Liver (tissue), 9 donors: Measurements from ENCODE around the gene ARHGAP40. TPM values are rescaled to one million over a fixed set of nuclear protein-coding genes. Genes with fewer than 3 reads are reported as not detected.

Experiments used
- DNase-seq: peaks from one replicate; pipeline ENCODE4 v3.0.0-alpha.2; 2017; ENCODE audit warnings: low spot score
- H3K27ac ChIP-seq, 2 donors: one replicate each; pipeline ENCODE4 v1.7.0; 2013; ENCODE audit warnings: inconsistent platforms in 2 of 2, low read length in 2 of 2, control low read depth in 1 of 2, low read depth in 1 of 2, mild to moderate bottlenecking in 1 of 2
- H3K27me3 ChIP-seq, 4 donors: one replicate each; pipeline versions ENCODE4 v1.6.1 to v1.7.0; 2013; ENCODE audit warnings: low read length in 3 of 4, inconsistent platforms in 1 of 4, mild to moderate bottlenecking in 1 of 4, moderate library complexity in 1 of 4; ENCODE audit not compliant: control insufficient read depth in 4 of 4, insufficient read depth in 4 of 4
- H3K36me3 ChIP-seq, 4 donors: one replicate each; pipeline versions ENCODE4 v1.6.1 to v1.7.0; 2013; ENCODE audit warnings: low read length in 3 of 4, mild to moderate bottlenecking in 3 of 4, low read depth in 1 of 4, moderate library complexity in 1 of 4; ENCODE audit not compliant: control insufficient read depth in 4 of 4, insufficient read depth in 3 of 4
- H3K4me1 ChIP-seq, 4 donors: one replicate each; pipeline versions ENCODE4 v1.6.1 to v1.7.0; 2013; ENCODE audit warnings: low read length in 3 of 4, mild to moderate bottlenecking in 3 of 4, moderate library complexity in 1 of 4; ENCODE audit not compliant: control insufficient read depth in 4 of 4, insufficient read depth in 4 of 4
- H3K4me3 ChIP-seq, 3 donors: one replicate each; pipeline versions ENCODE4 v1.6.1 to v1.7.0; 2013; ENCODE audit warnings: low read length in 3 of 3, control low read depth in 1 of 3, low read depth in 1 of 3, mild to moderate bottlenecking in 1 of 3
- H3K9ac ChIP-seq, 2 donors: one replicate each; pipeline ENCODE4 v1.7.0; 2013; ENCODE audit warnings: low read length in 2 of 2, mild to moderate bottlenecking in 2 of 2, moderate library complexity in 2 of 2, control low read depth in 1 of 2, low read depth in 1 of 2
- H3K9me3 ChIP-seq, 4 donors: one replicate each; pipeline versions ENCODE4 v1.6.1 to v1.7.0; 2013; ENCODE audit warnings: low read length in 3 of 4; ENCODE audit not compliant: control insufficient read depth in 4 of 4
- ATF3 ChIP-seq: IDR thresholded peaks from 2 replicates; pipeline ENCODE4 v1.6.1; 2016; ENCODE audit warnings: antibody characterized with exemption
- EGR1 ChIP-seq, 2 donors: IDR thresholded peaks; 2 replicates each; pipeline ENCODE4 v1.6.1; 2016 to 2018; ENCODE audit warnings: antibody characterized with exemption in 2 of 2, low read depth in 2 of 2
- FOXA1 ChIP-seq: IDR thresholded peaks from 2 replicates; pipeline ENCODE4 v1.6.1; 2016; ENCODE audit warnings: antibody characterized with exemption
- FOXA2 ChIP-seq: IDR thresholded peaks from 2 replicates; pipeline ENCODE4 v1.6.1; 2016; ENCODE audit warnings: antibody characterized with exemption
- GABPA ChIP-seq, 2 donors: IDR thresholded peaks in 1 of 2; conservative IDR thresholded peaks in 1 of 2; 2 replicates each; pipeline ENCODE4 v1.6.1; 2016; ENCODE audit warnings: antibody characterized with exemption in 2 of 2, mild to moderate bottlenecking in 1 of 2, moderate library complexity in 1 of 2
- HNF4A ChIP-seq, 2 donors: conservative IDR thresholded peaks; 2 replicates each; pipeline ENCODE4 v1.6.1; 2016; ENCODE audit warnings: antibody characterized with exemption in 2 of 2, mild to moderate bottlenecking in 2 of 2
- HNF4G ChIP-seq: IDR thresholded peaks from 2 replicates; pipeline ENCODE4 v1.6.1; 2016; ENCODE audit warnings: antibody characterized with exemption
- JUND ChIP-seq, 2 donors: IDR thresholded peaks; 2 replicates each; pipeline ENCODE4 v1.6.1; 2016; ENCODE audit warnings: antibody characterized with exemption in 2 of 2
- MAX ChIP-seq: IDR thresholded peaks from 2 replicates; pipeline ENCODE4 v1.6.1; 2016; ENCODE audit warnings: antibody characterized with exemption
- NR2F2 ChIP-seq: IDR thresholded peaks from 2 replicates; pipeline ENCODE4 v1.6.1; 2016; ENCODE audit warnings: antibody characterized with exemption
- RAD21 ChIP-seq, 2 donors: IDR thresholded peaks; 2 replicates each; pipeline ENCODE4 v1.6.1; 2016; ENCODE audit warnings: antibody characterized with exemption in 2 of 2, mild to moderate bottlenecking in 2 of 2
- RXRA ChIP-seq, 2 donors: IDR thresholded peaks; 2 replicates each; pipeline ENCODE4 v1.6.1; 2017 to 2018; ENCODE audit warnings: antibody characterized with exemption in 2 of 2, mild to moderate bottlenecking in 1 of 2
- SP1 ChIP-seq: IDR thresholded peaks from 2 replicates; pipeline ENCODE4 v1.6.1; 2018; ENCODE audit warnings: antibody characterized with exemption, mild to moderate bottlenecking
- TAF1 ChIP-seq: conservative IDR thresholded peaks from 2 replicates; pipeline ENCODE4 v1.6.1; 2016; ENCODE audit warnings: antibody characterized with exemption, mild to moderate bottlenecking
- YY1 ChIP-seq: IDR thresholded peaks from 2 replicates; pipeline ENCODE4 v1.6.1; 2016; ENCODE audit warnings: antibody characterized with exemption, mild to moderate bottlenecking
- ZBTB33 ChIP-seq: IDR thresholded peaks from 2 replicates; pipeline ENCODE4 v1.6.1; 2016; ENCODE audit warnings: antibody characterized with exemption
- WGBS: extraction: QIAGEN DNeasy Blood & Tissue Kit; methylation state at CpG from one replicate; pipeline ENCODE4 v1.1.7; 2013; 5-methylcytosine and 5-hydroxymethylcytosine counted together
- polyA plus RNA-seq, 2 donors: library from polyadenylated mRNA; stranded (reverse) in 1 of 2; unstranded in 1 of 2; fragments of 200-250 nt in 1 of 2; fragments of >200 nt in 1 of 2; fragmentation: Nextera tagmentation in 1 of 2; extraction: Ambion mirVana in 1 of 2; gene quantifications; one replicate each; pipeline versions ENCODE4 v1.2.1 to v1.2.3, GENCODE V29; 2013 to 2015
- total RNA-seq, 2 donors: library from RNA; depleted of rRNA; stranded (reverse); fragments of >200 nt; gene quantifications; one replicate each; pipeline ENCODE4 v1.2.3, GENCODE V29; 2014
- TF ChIP-seq, protein P1 (sequence below): IDR thresholded peaks from 2 replicates; pipeline ENCODE4 v1.6.1; 2016; ENCODE audit warnings: antibody characterized with exemption, mild to moderate bottlenecking
- TF ChIP-seq, protein P2 (sequence below): fragments of 150-350 bp; IDR thresholded peaks from 2 replicates; pipeline ENCODE4 v1.5.1; 2017; ENCODE audit warnings: improper control_type of control experiment, low read depth, low read length; ENCODE audit not compliant: missing input control
- donor health status: healthy.
- donor health status: healthy.
- donor health status: healthy.
- donor health status: healthy.
- donor health status: healthy.

ARHGAP40 gene
- total and polyA plus RNA-seq, 4 donors, result 0.08 TPM; not detected in 3

GRCh38 chr20:38583306-38583705 is 18.3 kb upstream of the ARHGAP40 start:
- no peak for DNase-seq
- Histone ChIP-seq H3K4me1 (peaks cover 4 to 11% (median 9%) of the 10 kb centered on the region in 4 donors), H3K36me3 (no peaks in the 10 kb centered on the region), H3K9ac (no peak overlapping the region), H3K27ac (no peak overlapping the region), H3K4me3 (no peak overlapping the region), H3K9me3 (no peaks in the 10 kb centered on the region), H3K27me3 (no peaks in the 10 kb centered on the region)
- TF ChIP-seq ATF3 (no peak), RXRA (IDR thresholded peaks at IDR 0.05) (no peak), EGR1 (IDR thresholded peaks at IDR 0.05; ENCODE audit: low read depth in 2 of 2) (no peak), SP1 (no peak), JUND (IDR thresholded peaks at IDR 0.05) (no peak)
- TF ChIP-seq, protein P1, sequence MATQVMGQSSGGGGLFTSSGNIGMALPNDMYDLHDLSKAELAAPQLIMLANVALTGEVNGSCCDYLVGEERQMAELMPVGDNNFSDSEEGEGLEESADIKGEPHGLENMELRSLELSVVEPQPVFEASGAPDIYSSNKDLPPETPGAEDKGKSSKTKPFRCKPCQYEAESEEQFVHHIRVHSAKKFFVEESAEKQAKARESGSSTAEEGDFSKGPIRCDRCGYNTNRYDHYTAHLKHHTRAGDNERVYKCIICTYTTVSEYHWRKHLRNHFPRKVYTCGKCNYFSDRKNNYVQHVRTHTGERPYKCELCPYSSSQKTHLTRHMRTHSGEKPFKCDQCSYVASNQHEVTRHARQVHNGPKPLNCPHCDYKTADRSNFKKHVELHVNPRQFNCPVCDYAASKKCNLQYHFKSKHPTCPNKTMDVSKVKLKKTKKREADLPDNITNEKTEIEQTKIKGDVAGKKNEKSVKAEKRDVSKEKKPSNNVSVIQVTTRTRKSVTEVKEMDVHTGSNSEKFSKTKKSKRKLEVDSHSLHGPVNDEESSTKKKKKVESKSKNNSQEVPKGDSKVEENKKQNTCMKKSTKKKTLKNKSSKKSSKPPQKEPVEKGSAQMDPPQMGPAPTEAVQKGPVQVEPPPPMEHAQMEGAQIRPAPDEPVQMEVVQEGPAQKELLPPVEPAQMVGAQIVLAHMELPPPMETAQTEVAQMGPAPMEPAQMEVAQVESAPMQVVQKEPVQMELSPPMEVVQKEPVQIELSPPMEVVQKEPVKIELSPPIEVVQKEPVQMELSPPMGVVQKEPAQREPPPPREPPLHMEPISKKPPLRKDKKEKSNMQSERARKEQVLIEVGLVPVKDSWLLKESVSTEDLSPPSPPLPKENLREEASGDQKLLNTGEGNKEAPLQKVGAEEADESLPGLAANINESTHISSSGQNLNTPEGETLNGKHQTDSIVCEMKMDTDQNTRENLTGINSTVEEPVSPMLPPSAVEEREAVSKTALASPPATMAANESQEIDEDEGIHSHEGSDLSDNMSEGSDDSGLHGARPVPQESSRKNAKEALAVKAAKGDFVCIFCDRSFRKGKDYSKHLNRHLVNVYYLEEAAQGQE, result no peak
- WGBS, result 93% methylated on average over 4 of the region's 4 CpGs

GRCh38 chr20:38584099-38584763 is 17.4 kb upstream of the ARHGAP40 start:
- Histone ChIP-seq H3K27ac (no peak overlapping the region), H3K27me3 (no peaks in the 10 kb centered on the region), H3K9ac (no peak overlapping the region), H3K36me3 (no peaks in the 10 kb centered on the region), H3K9me3 (no peaks in the 10 kb centered on the region), H3K4me1 (peaks cover 4 to 11% (median 9%) of the 10 kb centered on the region in 4 donors), H3K4me3 (no peak overlapping the region)
- TF ChIP-seq FOXA2, result no peak
- no peak for TF ChIP-seq GABPA (IDR thresholded peaks at IDR 0.05 in 1 of 2, conservative IDR thresholded peaks at IDR 0.05 in 1 of 2)
- TF ChIP-seq MAX, result no peak
- no peak for TF ChIP-seq RAD21 (IDR thresholded peaks at IDR 0.05)
- no peak for TF ChIP-seq SP1
- no peak for TF ChIP-seq JUND (IDR thresholded peaks at IDR 0.05)
- TF ChIP-seq ATF3, result no peak
- TF ChIP-seq HNF4A (conservative IDR thresholded peaks at IDR 0.05), result no peak
- no peak for TF ChIP-seq HNF4G
- TF ChIP-seq YY1, result no peak
- no peak for TF ChIP-seq FOXA1
- TF ChIP-seq, protein P1, result no peak
- no peak for TF ChIP-seq EGR1 (IDR thresholded peaks at IDR 0.05; ENCODE audit: low read depth in 2 of 2)
- no peak for TF ChIP-seq RXRA (IDR thresholded peaks at IDR 0.05)
- TF ChIP-seq, protein P2, sequence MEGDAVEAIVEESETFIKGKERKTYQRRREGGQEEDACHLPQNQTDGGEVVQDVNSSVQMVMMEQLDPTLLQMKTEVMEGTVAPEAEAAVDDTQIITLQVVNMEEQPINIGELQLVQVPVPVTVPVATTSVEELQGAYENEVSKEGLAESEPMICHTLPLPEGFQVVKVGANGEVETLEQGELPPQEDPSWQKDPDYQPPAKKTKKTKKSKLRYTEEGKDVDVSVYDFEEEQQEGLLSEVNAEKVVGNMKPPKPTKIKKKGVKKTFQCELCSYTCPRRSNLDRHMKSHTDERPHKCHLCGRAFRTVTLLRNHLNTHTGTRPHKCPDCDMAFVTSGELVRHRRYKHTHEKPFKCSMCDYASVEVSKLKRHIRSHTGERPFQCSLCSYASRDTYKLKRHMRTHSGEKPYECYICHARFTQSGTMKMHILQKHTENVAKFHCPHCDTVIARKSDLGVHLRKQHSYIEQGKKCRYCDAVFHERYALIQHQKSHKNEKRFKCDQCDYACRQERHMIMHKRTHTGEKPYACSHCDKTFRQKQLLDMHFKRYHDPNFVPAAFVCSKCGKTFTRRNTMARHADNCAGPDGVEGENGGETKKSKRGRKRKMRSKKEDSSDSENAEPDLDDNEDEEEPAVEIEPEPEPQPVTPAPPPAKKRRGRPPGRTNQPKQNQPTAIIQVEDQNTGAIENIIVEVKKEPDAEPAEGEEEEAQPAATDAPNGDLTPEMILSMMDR, result no peak
- no peak for TF ChIP-seq TAF1
- TF ChIP-seq ZBTB33, result no peak
- TF ChIP-seq NR2F2, result no peak
- DNase-seq, result no peak
- 66% methylated on average over 7 of the region's 7 CpGs for WGBS
